Keratinocyte (primary cell): ENCODE measurements around the gene CRTAP. TPM values are rescaled to one million over a fixed set of nuclear protein-coding genes. Genes with fewer than 3 reads are reported as not detected.

Source experiments
- DNase-seq: peaks from one replicate; pipeline ENCODE4 v3.0.0-alpha.2; 2011; ENCODE audit warnings: low read depth, missing footprints, low spot score
- FAIRE-seq: peaks from 2 replicates; lab custom pipeline; 2011; peaks lifted over from hg19 to GRCh38; lab: Jason Lieb, UNC
- H2AFZ ChIP-seq: 2 replicates; pipeline ENCODE4 v1.6.0; 2012; ENCODE audit warnings: low read length, control low read depth, inconsistent platforms; ENCODE audit not compliant: control insufficient read depth
- H3K27ac ChIP-seq: 2 replicates; pipeline ENCODE4 v1.5.1; 2011; ENCODE audit warnings: low read length; ENCODE audit not compliant: control insufficient read depth, insufficient read depth
- H3K27me3 ChIP-seq: 3 replicates; pipeline ENCODE4 v1.6.0; 2011; ENCODE audit warnings: low read length; ENCODE audit not compliant: control insufficient read depth, insufficient read depth; ENCODE audit errors: extremely low read depth
- H3K36me3 ChIP-seq, 2 experiments: 2 replicates in 1 of 2; 3 replicates in 1 of 2; pipeline ENCODE4 v1.5.1; 2011; ENCODE audit warnings: low read length in 2 of 2, mild to moderate bottlenecking in 1 of 2; ENCODE audit not compliant: control insufficient read depth in 2 of 2, insufficient read depth in 2 of 2; ENCODE audit errors: extremely low read depth in 1 of 2
- H3K4me1 ChIP-seq: 3 replicates; pipeline ENCODE4 v1.5.1; 2011; ENCODE audit warnings: low read length; ENCODE audit not compliant: control insufficient read depth, insufficient read depth; ENCODE audit errors: extremely low read depth
- H3K4me2 ChIP-seq: 3 replicates; pipeline ENCODE4 v1.6.0; 2011; ENCODE audit warnings: low read depth, low read length; ENCODE audit not compliant: control insufficient read depth, insufficient read depth; ENCODE audit errors: extremely low read depth
- H3K4me3 ChIP-seq, 3 experiments: fragments of 200-600 bp in 1 of 3; sonication (generic) in 1 of 3; 2 replicates in 2 of 3; 3 replicates in 1 of 3; pipeline ENCODE4 v1.5.1; 2011 to 2016; ENCODE audit warnings: low read length in 3 of 3, mild to moderate bottlenecking in 3 of 3, control low read depth in 2 of 3, inconsistent platforms in 1 of 3, low read depth in 1 of 3, mixed read lengths in 1 of 3, mixed run types in 1 of 3, moderate library complexity in 1 of 3; ENCODE audit not compliant: control insufficient read depth in 2 of 3, insufficient read depth in 2 of 3; ENCODE audit errors: extremely low read depth in 1 of 3
- H3K79me2 ChIP-seq: 2 replicates; pipeline ENCODE4 v1.6.0; 2012; ENCODE audit warnings: low read length; ENCODE audit not compliant: control insufficient read depth, insufficient read depth
- H3K9ac ChIP-seq: 3 replicates; pipeline ENCODE4 v1.6.0; 2011; ENCODE audit warnings: low read length; ENCODE audit not compliant: control insufficient read depth, insufficient read depth; ENCODE audit errors: extremely low read depth
- H3K9me1 ChIP-seq: 3 replicates; pipeline ENCODE4 v1.6.0; 2011; ENCODE audit warnings: low read length; ENCODE audit not compliant: control insufficient read depth, insufficient read depth; ENCODE audit errors: extremely low read depth
- H3K9me3 ChIP-seq: 2 replicates; pipeline ENCODE4 v1.5.1; 2012; ENCODE audit warnings: low read depth, low read length; ENCODE audit not compliant: control insufficient read depth
- H4K20me1 ChIP-seq: 3 replicates; pipeline ENCODE4 v1.6.0; 2011; ENCODE audit warnings: low read length; ENCODE audit not compliant: control insufficient read depth, insufficient read depth; ENCODE audit errors: extremely low read depth
- CTCF ChIP-seq, 3 experiments: IDR thresholded peaks in 1 of 3; conservative IDR thresholded peaks in 1 of 3; optimal IDR thresholded peaks in 1 of 3; 2 replicates in 2 of 3; 3 replicates in 1 of 3; pipeline versions ENCODE3 to v1.5.1; 2011; ENCODE audit warnings: low read length in 3 of 3, mild to moderate bottlenecking in 3 of 3, moderate library complexity in 2 of 3, control low read depth in 1 of 3, inconsistent platforms in 1 of 3; ENCODE audit not compliant: insufficient read depth in 2 of 3; ENCODE audit errors: extremely low read depth in 1 of 3
- EZH2 ChIP-seq: IDR thresholded peaks from one replicate; pipeline ENCODE4 v1.6.1; 2012; ENCODE audit warnings: inconsistent platforms, mild to moderate bottlenecking, low read length, moderate library complexity
- dilution Hi-C: fragments of 300-500 bp; cut with MboI; formaldehyde crosslinking; loops from one replicate; pipeline ENCODE4 v1.7.0; 2020; ENCODE audit warnings: low sequenced_read_pairs; ENCODE audit not compliant: extremely low pct_ligation_motif_present
- polyA plus RNA-seq, 5 experiments: library from polyadenylated mRNA; depleted of rRNA in 3 of 5; stranded (reverse) in 3 of 5; stranded (forward) in 1 of 5; unstranded in 1 of 5; fragments of >200 nt; gene quantifications; 1 replicate in 1 of 5; 2 replicates in 3 of 5; 3 replicates in 1 of 5; pipeline versions ENCODE4 v1.2.1 to v1.2.3, GENCODE V29; 2011 to 2012; ENCODE audit warnings: missing spikeins in 2 of 5, low read depth in 1 of 5, low replicate concordance in 1 of 5

The CRTAP gene
- polyA plus RNA-seq, 1 donor (not counting 4 experiments of a cell fraction or from before 2014, with no cell fraction given) = 170 TPM

- Histone ChIP-seq H3K4me2 (no peak overlapping the region), H2AFZ (no peak overlapping the region), H3K79me2 (no peaks in the 10 kb centered on the region), H4K20me1 (no peaks in the 10 kb centered on the region), H3K36me3 (peaks cover 20 to 29% of the 10 kb centered on the region in 2 experiments), H3K4me1 (peaks cover 3% of the 10 kb centered on the region), H3K9ac (no peak overlapping the region), H3K27me3 (no peaks in the 10 kb centered on the region), H3K9me1 (no peaks in the 10 kb centered on the region), H3K4me3 (no peak overlapping the region), H3K9me3 (no peaks in the 10 kb centered on the region), H3K27ac (no peak overlapping the region)
- TF ChIP-seq EZH2 (no peak), CTCF (optimal IDR thresholded peaks at IDR 0.05 in 1 of 3, IDR thresholded peaks at IDR 0.05 in 1 of 3, conservative IDR thresholded peaks at IDR 0.05 in 1 of 3; ENCODE audit: extremely low read depth in 1 of 3, insufficient read depth in 2 of 3, low read length in 3 of 3) (no peak)
- FAIRE-seq (no peak), DNase-seq (no peak)
- dilution Hi-C loops = no loop called here
Measured at GRCh38 chr3:33130144-33130543, 16.3 kb downstream of the CRTAP start.

GRCh38 chr3:33131331-33132018, 17.7 kb downstream of the CRTAP start:
- DNase-seq (peak; percentile 42), FAIRE-seq (peak; percentile 74)
- peaks cover 3% of the 10 kb centered on the region for H3K4me1 ChIP-seq
- H3K36me3 ChIP-seq = peaks cover 15 to 28% of the 10 kb centered on the region in 2 experiments
- no peaks in the 10 kb centered on the region for H3K9me3 ChIP-seq
- no peaks in the 10 kb centered on the region for H3K79me2 ChIP-seq
- dilution Hi-C loops = no loop called here
- H3K27ac ChIP-seq = no peak overlapping the region
- H3K9me1 ChIP-seq = no peaks in the 10 kb centered on the region
- no peak overlapping the region for H2AFZ ChIP-seq
- no peak overlapping the region for H3K4me3 ChIP-seq
- no peak overlapping the region for H3K4me2 ChIP-seq
- H4K20me1 ChIP-seq = no peaks in the 10 kb centered on the region
- no peak overlapping the region for H3K9ac ChIP-seq
- TF ChIP-seq CTCF (optimal IDR thresholded peaks at IDR 0.05 in 1 of 3, IDR thresholded peaks at IDR 0.05 in 1 of 3, conservative IDR thresholded peaks at IDR 0.05 in 1 of 3; ENCODE audit: extremely low read depth in 1 of 3, insufficient read depth in 2 of 3, low read length in 3 of 3) (peak; percentile 44 to 64 (median 61)), EZH2 (no peak)
- H3K27me3 ChIP-seq = no peaks in the 10 kb centered on the region
